Adipose tissue (tissue), 3 donors: ENCODE results near the gene ARMH3. TPM values are rescaled to one million over a fixed set of nuclear protein-coding genes. Genes with fewer than 3 reads are reported as not detected.
A peak's percentile ranks its signal among the peaks of the same experiment; 100 is the strongest.

Source experiments
- H3K27ac ChIP-seq: one replicate; pipeline ENCODE4 v1.5.1; 2013; ENCODE audit warnings: low read depth, low read length
- WGBS, 3 donors: extraction: QIAGEN DNeasy Blood & Tissue Kit; methylation state at CpG; one replicate each; pipeline ENCODE4 v1.1.7; 2013; 5-methylcytosine and 5-hydroxymethylcytosine counted together
- polyA plus RNA-seq, 3 donors: library from polyadenylated mRNA; stranded (reverse); fragments of 200-250 nt; gene quantifications; one replicate each; pipeline ENCODE4 v1.2.3, GENCODE V29; 2013
- donor health status: healthy with polysubstance abuse.
- donor health status: Bipolar disorder and iron deficiency.
- donor health status: healthy.

Gene ARMH3, protein sequence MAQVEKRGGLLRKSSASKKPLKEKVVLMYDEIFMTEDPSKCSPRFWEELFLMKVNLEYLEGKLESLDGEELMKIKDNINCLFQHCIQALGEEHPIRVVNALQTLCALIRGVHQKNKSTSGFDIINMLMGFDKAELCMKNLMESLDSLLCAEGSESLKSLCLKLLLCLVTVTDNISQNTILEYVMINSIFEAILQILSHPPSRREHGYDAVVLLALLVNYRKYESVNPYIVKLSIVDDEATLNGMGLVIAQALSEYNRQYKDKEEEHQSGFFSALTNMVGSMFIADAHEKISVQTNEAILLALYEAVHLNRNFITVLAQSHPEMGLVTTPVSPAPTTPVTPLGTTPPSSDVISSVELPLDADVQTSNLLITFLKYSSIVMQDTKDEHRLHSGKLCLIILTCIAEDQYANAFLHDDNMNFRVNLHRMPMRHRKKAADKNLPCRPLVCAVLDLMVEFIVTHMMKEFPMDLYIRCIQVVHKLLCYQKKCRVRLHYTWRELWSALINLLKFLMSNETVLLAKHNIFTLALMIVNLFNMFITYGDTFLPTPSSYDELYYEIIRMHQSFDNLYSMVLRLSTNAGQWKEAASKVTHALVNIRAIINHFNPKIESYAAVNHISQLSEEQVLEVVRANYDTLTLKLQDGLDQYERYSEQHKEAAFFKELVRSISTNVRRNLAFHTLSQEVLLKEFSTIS
- polyA plus RNA-seq: 10 to 100 TPM in 2 of 3 donors, 1 to 10 TPM in 1; 9.6 to 14.0 (median 10.0) TPM

DNA sequence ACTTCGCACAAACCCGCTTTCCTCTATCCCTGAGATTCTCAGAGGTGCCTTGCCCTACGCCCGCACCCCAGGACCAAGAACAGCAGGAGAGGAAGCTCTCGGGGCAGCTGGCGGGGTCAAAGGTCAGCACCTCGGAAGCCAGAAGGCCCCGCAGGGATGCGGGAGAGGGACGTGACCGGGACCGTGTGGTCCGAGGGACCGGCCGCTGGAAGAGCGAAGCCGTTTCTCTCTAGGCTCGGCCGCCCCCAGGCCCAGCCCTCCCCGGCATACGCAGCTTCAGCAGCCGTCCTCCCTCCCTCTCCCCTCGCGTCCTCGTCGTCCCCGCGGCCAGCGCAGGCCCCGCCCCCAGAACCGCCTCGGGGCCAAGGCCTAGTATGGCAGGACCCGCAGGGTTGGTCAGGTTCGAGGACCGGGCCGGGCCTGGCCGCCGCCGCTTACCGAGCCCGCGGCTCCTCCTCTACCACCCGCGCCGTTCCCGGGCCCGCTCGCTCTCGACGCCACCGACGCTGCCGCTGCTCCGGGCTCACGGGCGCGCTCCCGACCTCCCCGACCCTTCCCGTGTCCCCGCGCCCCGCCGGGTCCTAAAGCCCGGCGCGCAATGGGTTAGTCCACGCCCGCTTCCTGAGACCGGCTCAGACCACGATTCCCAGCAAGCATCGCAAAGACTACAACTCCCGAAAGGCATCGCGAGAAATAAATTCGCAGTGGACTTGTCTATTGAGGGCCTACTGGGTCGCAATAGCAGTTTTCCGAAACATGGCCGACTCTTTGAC is at the start of gene ARMH3:
Gene ARMH3, minus strand, starts transcription at position 527 of the 773 bp plus-strand sequence. CDS start 16,059 bp downstream, outside the sequence.
- peak within 1 kb of the TSS; percentile 25 for H3K27ac ChIP-seq
- 0 to 1% (median 1%) methylated on average over 59 to 79 of the region's 79 CpGs for WGBS, 3 donors

DNA sequence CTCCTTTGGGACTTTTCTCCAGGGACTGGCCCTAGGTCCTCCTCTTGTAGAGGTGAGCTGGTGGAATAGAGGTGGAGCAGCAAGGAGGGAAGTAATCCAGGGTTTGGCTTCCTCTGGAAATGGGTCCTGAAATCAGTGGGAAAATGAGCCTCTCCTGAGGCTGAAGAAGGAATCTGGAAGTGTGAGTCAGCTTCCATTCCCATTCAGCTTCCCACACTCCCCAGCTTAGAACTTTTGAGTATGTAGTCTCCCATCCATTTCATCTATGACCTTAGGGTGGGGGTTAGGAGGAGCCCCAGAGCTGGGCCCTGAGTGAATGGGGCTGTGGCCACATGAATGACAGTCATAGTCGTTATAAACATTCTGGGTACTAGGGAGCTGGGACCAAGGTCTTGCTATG is 46.4 kb upstream of the ARMH3 start:
- WGBS, 3 donors: 63 to 71% (median 70%) methylated on average over 1 of the region's 1 CpG
- no peak overlapping the region for H3K27ac ChIP-seq

DNA sequence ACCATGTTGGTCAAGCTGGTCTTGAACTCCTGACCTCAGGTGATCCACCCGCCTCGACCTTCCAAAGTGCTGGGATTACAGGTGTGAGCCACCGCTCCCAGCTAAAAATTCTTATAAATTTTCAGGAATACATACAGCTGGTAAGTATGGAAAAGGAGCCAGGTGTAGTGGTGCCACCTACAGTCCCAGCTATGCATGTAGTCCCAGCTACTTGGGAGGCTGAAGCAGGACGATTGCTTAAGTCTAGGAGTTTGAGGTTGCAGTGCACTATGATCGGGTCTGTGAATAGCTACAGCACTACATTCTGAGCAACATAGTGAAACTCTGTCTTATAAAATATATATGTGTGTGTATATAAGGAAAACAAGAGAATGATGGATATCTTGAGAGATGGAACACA is 45.2 kb upstream of the ARMH3 start:
- 82 to 86% (median 85%) methylated on average over 5 of the region's 5 CpGs for WGBS, 3 donors
- H3K27ac ChIP-seq: no peak overlapping the region

DNA sequence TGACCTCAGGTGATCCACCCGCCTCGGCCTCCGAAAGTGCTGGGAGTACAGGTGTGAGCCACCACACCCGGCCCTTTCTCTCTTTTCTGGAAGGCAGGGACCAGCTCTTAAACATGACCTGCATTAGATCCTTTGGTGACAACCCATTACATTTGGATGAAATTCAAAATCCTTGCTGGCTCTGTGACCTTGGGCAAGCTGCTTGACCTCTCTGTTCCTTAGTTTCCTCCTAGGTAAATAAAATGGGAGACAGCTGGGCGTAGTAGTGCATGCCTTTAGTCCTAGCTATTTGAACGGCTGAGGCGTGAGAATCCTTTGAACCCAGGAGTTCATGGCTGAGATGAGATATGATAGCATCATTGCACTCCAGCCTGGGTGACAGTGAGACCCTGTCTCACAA is 40.5 kb upstream of the ARMH3 start:
- WGBS, 3 donors: 93 to 98% (median 97%) methylated on average over 7 of the region's 7 CpGs
- no peak overlapping the region for H3K27ac ChIP-seq

DNA sequence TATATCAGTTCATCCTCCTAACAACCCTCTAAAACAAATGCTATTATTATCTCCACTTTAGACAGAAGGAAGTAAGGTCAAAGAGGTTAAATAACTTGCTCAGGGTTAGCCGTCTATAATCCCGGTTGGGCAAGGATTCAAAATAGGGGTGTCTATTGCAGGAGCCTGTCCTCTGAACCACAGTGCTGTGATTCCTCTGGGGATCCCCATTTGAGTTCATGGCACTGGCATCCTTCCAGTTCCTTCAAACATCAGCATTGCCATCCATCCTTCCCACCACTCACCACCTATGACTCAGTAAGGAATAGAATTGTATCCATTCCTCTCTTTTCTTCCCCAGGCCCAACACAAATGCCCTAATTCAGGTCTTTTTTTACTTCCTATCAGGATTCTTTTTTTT is 34.8 kb upstream of the ARMH3 start:
- H3K27ac ChIP-seq: no peak overlapping the region
- 47 to 78% (median 60%) methylated on average over 2 of the region's 2 CpGs for WGBS, 3 donors

DNA sequence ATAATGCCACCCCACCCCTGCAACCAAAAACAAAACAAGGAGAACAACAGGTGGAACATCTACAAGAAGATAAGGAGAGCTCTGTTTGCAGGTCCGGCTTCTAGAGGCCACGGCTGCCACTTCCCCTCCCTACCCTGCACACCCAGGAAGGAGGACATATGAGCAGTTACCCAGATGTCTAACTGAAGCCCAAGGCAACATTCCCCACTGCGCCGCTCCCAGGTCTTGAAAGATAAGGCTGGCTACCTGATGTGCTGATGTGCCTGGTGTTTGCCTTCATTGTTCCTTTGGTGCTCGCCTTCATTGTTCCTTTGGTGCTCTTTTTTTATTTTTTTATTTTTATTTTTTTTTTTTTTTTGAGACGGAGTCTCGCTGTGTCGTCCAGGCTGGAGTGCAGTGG is 30.2 kb upstream of the ARMH3 start:
- no peak overlapping the region for H3K27ac ChIP-seq
- 88 to 96% (median 93%) methylated on average over 8 of the region's 8 CpGs for WGBS, 3 donors

DNA sequence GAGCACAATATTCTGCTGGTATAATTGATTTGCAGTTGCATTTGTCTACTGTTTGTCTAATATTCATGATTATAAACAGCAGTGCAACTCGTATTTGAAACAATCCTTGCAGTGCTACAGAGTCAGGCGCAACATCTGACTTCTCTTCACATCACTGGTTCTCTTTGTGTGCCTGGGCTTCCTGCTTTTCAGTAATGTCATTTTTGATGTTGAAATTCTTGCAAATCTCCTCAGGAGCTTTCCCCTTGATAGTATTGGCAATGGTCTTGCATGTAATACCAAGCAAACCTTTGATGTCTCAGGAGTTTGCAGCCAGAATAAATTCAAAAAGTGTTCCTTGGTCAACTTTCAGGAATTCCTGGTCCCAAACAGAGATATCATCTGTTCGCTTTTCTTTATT is 29.4 kb upstream of the ARMH3 start:
- WGBS, 3 donors: 76 to 89% (median 78%) methylated on average over 3 of the region's 3 CpGs
- no peak overlapping the region for H3K27ac ChIP-seq

DNA sequence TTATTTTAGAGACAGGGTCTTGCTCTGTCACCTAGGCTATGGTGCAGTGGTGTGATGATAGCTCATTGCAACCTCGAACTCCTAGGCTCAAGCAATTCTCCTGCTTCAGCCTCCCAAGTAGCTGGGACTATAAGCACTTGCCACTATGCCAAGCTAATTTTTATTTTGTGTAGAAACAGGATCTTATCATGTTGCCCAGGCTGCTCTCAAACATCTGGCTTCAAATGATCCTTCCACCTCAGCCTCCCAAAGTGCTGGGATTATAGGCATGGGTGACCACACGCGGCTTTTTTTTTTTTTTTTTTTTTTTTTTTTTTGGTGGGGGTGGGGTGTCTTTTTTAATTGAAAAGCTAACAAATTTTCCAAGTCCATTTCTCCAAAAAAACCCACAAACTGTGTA is 27.6 kb upstream of the ARMH3 start:
- H3K27ac ChIP-seq: no peak overlapping the region
- 90 to 95% (median 94%) methylated on average over 3 of the region's 3 CpGs for WGBS, 3 donors

DNA sequence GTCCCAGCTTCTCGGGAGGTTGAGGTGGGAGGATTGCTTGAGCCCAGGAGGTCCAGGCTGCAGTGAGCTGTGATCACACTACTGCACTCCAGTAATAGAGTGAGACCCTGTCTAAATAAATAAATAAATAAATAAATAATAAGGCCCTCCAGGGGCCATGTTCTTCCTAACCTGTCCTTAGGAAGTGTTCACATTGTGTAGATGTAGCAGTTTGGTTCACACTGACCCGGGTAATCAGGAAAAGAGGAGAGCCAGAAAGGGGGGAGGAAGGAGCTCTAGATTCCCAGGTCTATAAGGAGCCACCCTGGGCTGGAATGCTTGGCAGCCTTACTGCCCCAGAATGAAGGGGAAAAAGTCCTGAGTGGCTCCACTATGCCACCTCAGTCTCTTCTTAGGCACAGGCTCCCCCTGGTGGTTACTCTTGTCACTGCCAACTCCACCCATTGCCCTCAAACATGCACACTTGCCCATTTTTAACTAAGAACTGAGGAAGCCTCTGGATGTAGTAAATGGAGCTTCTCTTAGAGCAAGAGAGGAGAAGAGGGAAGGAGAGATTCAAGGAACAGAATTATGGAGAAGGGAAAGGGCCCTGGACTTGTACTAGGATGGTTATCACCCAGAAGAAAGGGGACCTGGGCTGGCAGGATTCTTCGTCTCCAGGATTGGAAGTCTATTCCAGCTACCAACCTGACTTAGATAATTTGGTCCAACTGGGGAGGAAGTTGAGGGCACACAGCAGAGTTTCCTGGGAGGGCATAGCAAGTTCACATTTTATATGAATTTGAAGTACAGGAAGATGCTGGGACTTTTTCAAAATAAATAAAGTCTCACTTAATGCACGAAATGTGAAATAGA is 16.9 kb upstream of the ARMH3 start:
- no peak overlapping the region for H3K27ac ChIP-seq
- WGBS, 3 donors: 82 to 84% (median 82%) methylated on average over 4 of the region's 4 CpGs

DNA sequence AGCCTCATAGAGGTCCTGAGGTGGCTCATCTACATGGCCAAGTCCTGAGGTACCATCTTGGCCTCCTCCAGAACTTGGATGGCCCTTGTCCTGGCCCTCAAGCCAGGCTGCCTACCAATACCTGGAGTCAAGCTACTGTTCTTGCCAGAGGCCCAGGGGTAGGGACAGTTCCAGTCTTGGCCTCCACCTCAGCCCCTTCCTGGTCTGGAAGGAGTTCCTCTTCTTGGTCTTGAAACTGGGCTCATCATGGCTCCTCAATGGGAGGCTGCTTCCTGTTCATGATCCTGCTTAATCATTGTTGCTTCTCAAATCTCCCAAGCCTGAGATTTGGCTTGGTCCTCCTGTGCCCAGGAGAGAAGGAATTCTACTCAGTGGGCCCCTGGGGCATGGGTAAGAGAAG is 13.1 kb upstream of the ARMH3 start:
- no peak overlapping the region for H3K27ac ChIP-seq

DNA sequence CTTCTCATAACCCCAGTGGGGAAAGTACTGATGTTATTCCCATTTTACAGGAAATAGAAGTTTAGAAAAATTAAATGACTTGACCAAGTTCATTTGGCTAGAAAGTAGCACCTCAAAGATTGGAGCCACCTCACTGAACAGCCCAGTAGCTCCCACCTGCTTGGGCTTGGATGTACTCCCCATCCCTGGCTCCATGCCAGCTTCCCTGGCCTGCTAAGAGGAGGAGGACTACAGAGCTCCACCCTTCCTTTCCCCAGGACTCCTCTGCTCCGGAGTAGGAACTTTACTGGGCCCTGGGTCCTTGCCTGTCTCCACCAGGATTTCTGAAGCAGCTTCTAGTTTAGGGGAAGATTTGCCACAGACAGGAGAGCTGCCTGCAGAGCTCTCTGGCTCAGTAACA is 12.2 kb upstream of the ARMH3 start:
- WGBS, 3 donors: 33% methylated on average over 1 of the region's 1 CpG
- H3K27ac ChIP-seq: no peak overlapping the region

DNA sequence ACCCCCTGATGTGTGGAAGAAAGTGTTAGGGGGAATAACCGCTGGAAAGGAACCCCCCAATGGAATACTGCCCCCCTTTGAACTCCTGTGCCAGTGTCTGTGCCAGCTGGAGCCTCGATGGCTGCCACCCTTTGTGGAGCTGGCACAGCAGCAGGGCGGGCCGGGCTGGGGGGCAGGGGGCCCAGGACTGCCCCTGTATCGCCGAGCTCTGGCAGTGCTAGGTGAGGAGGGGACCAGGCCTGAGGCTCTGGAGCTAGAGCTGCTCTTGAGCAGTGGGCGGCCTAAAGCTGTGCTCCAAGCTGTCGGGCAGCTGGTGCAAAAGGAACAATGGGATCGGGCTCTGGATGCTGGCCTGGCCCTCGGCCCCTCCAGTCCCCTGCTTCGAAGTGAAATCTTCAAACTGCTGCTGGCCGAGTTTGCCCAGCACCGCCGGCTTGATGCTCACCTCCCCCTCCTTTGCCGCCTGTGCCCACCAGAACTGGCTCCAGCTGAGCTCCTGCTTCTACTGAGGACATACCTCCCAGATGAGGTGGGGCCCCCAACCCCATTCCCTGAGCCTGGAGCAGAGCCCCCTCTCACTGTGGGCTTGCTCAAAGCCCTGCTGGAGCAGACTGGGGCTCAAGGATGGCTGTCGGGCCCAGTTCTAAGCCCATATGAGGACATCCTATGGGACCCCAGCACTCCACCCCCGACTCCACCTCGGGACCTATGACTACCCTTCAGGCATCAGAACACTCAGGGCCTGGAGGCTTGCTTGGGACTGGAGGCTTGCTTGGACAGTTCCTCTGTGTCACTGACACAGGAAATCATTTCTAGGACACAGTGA is 11.3 kb upstream of the ARMH3 start:
- 84 to 91% (median 87%) methylated on average over 18 of the region's 18 CpGs for WGBS, 3 donors
- no peak overlapping the region for H3K27ac ChIP-seq

DNA sequence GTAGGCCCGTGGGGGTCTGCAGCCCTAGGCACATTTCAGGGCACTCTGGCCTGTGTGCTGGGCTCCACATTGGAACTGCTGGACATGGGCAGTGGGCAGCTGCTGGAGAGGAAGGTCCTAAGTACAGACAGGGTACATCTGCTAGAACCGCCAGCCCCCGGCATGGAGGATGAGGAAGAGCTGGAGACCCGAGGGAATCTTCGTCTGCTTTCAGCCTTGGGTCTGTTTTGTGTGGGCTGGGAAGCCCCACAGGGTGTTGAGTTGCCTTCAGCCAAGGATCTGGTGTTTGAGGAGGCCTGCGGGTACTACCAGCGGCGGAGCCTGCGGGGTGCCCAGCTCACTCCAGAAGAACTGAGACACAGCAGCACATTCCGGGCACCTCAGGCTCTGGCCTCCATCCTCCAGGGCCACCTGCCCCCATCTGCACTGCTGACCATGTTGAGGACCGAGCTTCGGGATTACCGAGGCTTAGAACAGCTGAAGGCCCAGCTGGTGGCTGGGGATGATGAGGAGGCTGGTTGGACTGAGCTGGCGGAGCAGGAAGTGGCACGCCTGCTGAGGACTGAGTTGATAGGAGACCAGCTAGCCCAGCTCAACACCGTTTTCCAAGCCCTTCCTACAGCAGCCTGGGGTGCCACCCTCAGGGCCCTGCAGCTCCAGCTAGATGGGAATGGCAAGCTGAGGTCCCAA is 10.6 kb upstream of the ARMH3 start:
- no peak overlapping the region for H3K27ac ChIP-seq
- 73 to 83% (median 80%) methylated on average over 15 to 16 of the region's 16 CpGs for WGBS, 3 donors

DNA sequence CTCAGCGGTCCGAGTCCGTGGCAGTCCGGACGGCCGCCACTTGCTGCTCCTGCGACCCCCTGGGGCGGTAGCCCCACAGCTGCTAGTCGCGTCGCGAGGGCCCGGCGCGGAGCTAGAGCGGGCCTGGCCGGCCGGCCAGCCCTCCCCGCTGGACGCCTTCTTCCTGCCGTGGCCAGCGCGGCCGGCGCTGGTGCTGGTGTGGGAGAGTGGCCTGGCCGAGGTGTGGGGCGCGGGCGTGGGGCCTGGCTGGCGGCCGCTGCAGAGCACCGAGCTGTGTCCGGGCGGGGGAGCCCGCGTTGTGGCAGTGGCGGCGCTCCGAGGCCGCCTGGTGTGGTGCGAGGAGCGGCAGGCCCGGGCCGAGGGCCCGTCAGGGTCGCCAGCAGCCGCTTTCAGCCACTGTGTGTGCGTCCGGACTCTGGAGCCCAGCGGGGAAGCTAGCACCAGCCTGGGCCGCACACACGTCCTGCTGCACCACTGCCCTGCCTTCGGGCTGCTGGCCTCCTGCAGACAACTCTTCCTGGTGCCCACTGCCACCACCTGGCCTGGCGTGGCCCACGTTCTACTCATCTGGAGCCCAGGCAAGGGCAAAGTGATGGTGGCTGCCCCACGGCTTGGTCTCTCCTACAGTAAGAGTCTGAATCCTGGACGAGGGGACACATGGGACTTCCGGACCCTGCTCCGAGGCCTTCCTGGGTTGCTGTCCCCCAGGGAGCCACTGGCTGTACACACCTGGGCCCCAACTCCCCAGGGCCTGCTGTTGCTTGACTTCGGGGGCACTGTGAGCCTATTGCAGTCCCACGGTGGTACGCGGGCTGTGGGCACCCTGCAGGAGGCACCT is 9.8 kb upstream of the ARMH3 start:
- WGBS, 3 donors: 6 to 11% (median 7%) methylated on average over 38 to 63 of the region's 63 CpGs
- peak overlapping the region; percentile 28 for H3K27ac ChIP-seq

DNA sequence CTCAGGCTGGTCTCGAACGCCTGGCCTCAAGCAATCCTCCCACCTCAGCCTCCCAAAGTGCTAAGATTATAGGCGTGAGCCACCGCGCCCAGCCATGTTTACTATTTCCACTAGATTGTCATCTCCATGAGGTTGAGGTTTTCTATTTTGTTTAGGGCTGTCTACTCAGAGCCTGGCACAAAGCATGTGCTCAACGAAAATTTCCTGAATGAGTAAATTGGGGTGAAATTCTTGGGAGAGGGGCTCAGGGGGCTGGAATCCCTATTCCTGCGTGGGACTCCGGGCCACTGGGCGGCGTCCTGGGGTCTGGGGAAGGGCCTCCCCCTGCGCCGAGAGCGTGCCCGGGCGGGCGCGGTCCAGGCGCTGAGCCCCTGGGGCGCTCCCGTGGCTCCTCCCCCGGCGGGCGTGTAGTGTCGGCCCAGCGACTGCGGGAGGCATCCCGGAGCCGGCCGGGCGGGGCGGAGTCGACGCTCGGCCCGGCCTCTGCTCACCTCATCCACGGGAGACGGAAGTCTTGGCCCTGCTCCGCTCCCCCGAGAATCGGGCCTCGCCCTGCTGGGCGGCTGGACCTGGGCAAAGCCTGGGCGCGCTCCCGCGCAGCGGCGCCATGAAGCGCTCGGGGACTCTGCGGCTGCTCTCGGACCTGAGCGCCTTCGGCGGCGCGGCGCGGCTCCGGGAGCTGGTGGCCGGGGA is 9.0 kb upstream of the ARMH3 start, which contains the start of gene HPS6:
Gene HPS6, plus strand, starts transcription at position 482 of the 693 bp plus-strand sequence. Its CDS starts 126 bp downstream, at position 608.
- peak within 1 kb of the TSS; percentile 28 for H3K27ac ChIP-seq
- WGBS, 3 donors: 1 to 2% (median 1%) methylated on average over 38 to 61 of the region's 61 CpGs

DNA sequence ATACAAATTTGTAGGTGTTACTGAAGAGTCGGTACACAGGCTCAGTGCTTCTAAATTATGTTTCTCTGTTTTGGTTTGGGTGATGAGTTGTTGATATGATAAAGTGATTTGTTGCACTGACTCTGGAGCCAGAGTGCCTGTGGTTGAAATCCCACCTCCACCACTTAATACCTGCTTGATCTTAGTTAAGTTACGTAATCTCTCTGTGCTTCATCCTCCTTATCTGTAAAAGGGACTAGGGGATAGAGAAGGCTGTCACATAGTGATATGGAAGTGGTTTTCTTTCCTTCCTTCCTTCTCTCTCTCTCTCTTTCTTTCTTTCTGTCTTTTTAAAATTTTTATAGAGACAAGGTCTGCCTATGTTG is 8.5 kb upstream of the ARMH3 start:
- 51 to 77% (median 63%) methylated on average over 2 of the region's 2 CpGs for WGBS, 3 donors

More for the DNA sequence above, 8.5 kb upstream of the ARMH3 start:
- no peak overlapping the region for H3K27ac ChIP-seq
